ENCODE data around the gene HOPX. TPM values are rescaled to one million over a fixed set of nuclear protein-coding genes. Genes with fewer than 3 reads are reported as not detected.
"Not testable (repeated sequence)": the region's sequence is repeated elsewhere in the genome, so short reads cannot be mapped to it uniquely, and the experiment has no call there.

HOPX gene
- total RNA-seq, 4 donors from 2014 or later, result 6.0 to 37.4 (median 17.4) TPM

GRCh38 chr4:56671860-56672259 is 9.2 kb downstream of the HOPX start:
- Histone ChIP-seq H3K4me3 (no peak overlapping the region), H3K27me3 (no peaks in the 10 kb centered on the region), H3K36me3 (no peaks in the 10 kb centered on the region), H3K9me3 (no peaks in the 10 kb centered on the region), H3K27ac (no peak overlapping the region), H3K4me1 (no peaks in the 10 kb centered on the region)
- intact Hi-C loops (cut with DNase I; ENCODE audit: low total_unique reads), result no loop called here
- no peak for DNase-seq
- TF ChIP-seq CTCF (IDR thresholded peaks at IDR 0.05), result no peak
- TF ChIP-seq POLR2A (IDR thresholded peaks at IDR 0.05), result no peak

GRCh38 chr4:56671373-56671772 is 9.7 kb downstream of the HOPX start:
- no peak overlapping the region for H3K27ac ChIP-seq
- no peak for DNase-seq
- no peaks in the 10 kb centered on the region for H3K36me3 ChIP-seq
- intact Hi-C loops (cut with DNase I; ENCODE audit: low total_unique reads), result no loop called here
- no peak overlapping the region for H3K4me3 ChIP-seq
- TF ChIP-seq POLR2A (IDR thresholded peaks at IDR 0.05) (no peak), CTCF (IDR thresholded peaks at IDR 0.05) (no peak)
- H3K4me1 ChIP-seq, result no peaks in the 10 kb centered on the region
- no peaks in the 10 kb centered on the region for H3K9me3 ChIP-seq
- H3K27me3 ChIP-seq, result no peaks in the 10 kb centered on the region

- Histone ChIP-seq H3K4me3 (no peak overlapping the region), H3K27ac (no peak overlapping the region), H3K9me3 (no peaks in the 10 kb centered on the region), H3K27me3 (no peaks in the 10 kb centered on the region), H3K36me3 (no peaks in the 10 kb centered on the region), H3K4me1 (no peaks in the 10 kb centered on the region)
- intact Hi-C loops (cut with DNase I; ENCODE audit: low total_unique reads), result no loop called here
- no peak for DNase-seq
- TF ChIP-seq POLR2A (IDR thresholded peaks at IDR 0.05) (no peak), CTCF (IDR thresholded peaks at IDR 0.05) (no peak)
These were observed 12.8 kb downstream of the HOPX start for GRCh38 chr4:56668267-56668666.

GRCh38 chr4:56667396-56667795 is 13.7 kb downstream of the HOPX start:
- intact Hi-C loops (cut with DNase I; ENCODE audit: low total_unique reads); DNase-seq; H3K27ac ChIP-seq; H3K27me3 ChIP-seq; H3K36me3 ChIP-seq; H3K9me3 ChIP-seq; H3K4me3 ChIP-seq; H3K4me1 ChIP-seq: not testable (repeated sequence)

- no peaks in the 10 kb centered on the region for H3K36me3 ChIP-seq
- no peak for DNase-seq
- no peak overlapping the region for H3K4me3 ChIP-seq
- H3K4me1 ChIP-seq, result no peaks in the 10 kb centered on the region
- TF ChIP-seq CTCF (IDR thresholded peaks at IDR 0.05), result no peak
- no peak for TF ChIP-seq POLR2A (IDR thresholded peaks at IDR 0.05)
- no peak overlapping the region for H3K27ac ChIP-seq
- H3K27me3 ChIP-seq, result no peaks in the 10 kb centered on the region
- intact Hi-C loops (cut with DNase I; ENCODE audit: low total_unique reads), result no loop called here
- H3K9me3 ChIP-seq, result no peaks in the 10 kb centered on the region
These were observed 14.8 kb downstream of the HOPX start for GRCh38 chr4:56666279-56666678.

GRCh38 chr4:56665781-56666180 is 15.3 kb downstream of the HOPX start:
- Histone ChIP-seq H3K27me3 (no peaks in the 10 kb centered on the region), H3K9me3 (no peaks in the 10 kb centered on the region), H3K27ac (no peak overlapping the region), H3K36me3 (no peaks in the 10 kb centered on the region), H3K4me3 (no peak overlapping the region), H3K4me1 (no peaks in the 10 kb centered on the region)
- intact Hi-C loops (cut with DNase I; ENCODE audit: low total_unique reads), result no loop called here
- TF ChIP-seq CTCF (IDR thresholded peaks at IDR 0.05) (no peak), POLR2A (IDR thresholded peaks at IDR 0.05) (no peak)
- DNase-seq, result no peak

Measured in uterus (tissue), 4 donors.